ENCODE measurements around the gene CTDSPL.

Gene CTDSPL, protein sequence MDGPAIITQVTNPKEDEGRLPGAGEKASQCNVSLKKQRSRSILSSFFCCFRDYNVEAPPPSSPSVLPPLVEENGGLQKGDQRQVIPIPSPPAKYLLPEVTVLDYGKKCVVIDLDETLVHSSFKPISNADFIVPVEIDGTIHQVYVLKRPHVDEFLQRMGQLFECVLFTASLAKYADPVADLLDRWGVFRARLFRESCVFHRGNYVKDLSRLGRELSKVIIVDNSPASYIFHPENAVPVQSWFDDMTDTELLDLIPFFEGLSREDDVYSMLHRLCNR

DNA sequence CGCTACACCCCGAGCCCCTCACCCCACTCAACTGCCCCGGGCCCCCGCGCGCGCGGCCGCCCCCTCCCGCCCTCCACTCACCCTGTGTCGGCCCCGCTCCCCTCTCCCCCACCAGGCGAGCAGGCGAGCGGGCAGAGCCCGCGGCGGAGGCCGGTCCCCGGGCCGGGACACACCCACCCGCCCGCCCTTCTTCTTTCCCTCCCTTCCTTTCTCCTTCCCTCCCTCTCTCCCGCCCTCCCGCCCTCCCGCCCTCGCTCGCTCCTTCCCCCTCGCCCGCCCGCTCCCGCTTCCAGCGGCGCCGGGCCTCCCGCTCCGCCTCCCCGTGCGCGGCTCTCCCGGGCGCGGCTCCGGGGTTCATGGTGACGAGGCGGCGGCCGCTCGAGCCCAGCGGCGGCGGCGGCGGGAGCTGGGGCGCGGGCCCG lies at the start of gene CTDSPL:
CTDSPL (plus strand) TSS at position 261 of the 422 bp plus-strand sequence. CDS start 320 bp downstream, outside the sequence.
- TF ChIP-seq, protein P1, sequence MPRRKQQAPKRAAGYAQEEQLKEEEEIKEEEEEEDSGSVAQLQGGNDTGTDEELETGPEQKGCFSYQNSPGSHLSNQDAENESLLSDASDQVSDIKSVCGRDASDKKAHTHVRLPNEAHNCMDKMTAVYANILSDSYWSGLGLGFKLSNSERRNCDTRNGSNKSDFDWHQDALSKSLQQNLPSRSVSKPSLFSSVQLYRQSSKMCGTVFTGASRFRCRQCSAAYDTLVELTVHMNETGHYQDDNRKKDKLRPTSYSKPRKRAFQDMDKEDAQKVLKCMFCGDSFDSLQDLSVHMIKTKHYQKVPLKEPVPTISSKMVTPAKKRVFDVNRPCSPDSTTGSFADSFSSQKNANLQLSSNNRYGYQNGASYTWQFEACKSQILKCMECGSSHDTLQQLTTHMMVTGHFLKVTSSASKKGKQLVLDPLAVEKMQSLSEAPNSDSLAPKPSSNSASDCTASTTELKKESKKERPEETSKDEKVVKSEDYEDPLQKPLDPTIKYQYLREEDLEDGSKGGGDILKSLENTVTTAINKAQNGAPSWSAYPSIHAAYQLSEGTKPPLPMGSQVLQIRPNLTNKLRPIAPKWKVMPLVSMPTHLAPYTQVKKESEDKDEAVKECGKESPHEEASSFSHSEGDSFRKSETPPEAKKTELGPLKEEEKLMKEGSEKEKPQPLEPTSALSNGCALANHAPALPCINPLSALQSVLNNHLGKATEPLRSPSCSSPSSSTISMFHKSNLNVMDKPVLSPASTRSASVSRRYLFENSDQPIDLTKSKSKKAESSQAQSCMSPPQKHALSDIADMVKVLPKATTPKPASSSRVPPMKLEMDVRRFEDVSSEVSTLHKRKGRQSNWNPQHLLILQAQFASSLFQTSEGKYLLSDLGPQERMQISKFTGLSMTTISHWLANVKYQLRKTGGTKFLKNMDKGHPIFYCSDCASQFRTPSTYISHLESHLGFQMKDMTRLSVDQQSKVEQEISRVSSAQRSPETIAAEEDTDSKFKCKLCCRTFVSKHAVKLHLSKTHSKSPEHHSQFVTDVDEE (CRISPR knock-in tag; IDR thresholded peaks at IDR 0.05) = no peak
- TF ChIP-seq, protein P2, sequence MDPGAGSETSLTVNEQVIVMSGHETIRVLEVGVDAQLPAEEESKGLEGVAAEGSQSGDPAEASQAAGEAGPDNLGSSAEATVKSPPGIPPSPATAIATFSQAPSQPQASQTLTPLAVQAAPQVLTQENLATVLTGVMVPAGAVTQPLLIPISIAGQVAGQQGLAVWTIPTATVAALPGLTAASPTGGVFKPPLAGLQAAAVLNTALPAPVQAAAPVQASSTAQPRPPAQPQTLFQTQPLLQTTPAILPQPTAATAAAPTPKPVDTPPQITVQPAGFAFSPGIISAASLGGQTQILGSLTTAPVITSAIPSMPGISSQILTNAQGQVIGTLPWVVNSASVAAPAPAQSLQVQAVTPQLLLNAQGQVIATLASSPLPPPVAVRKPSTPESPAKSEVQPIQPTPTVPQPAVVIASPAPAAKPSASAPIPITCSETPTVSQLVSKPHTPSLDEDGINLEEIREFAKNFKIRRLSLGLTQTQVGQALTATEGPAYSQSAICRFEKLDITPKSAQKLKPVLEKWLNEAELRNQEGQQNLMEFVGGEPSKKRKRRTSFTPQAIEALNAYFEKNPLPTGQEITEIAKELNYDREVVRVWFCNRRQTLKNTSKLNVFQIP (CRISPR knock-in tag; IDR thresholded peaks at IDR 0.05; ENCODE audit: borderline replicate concordance, low read depth) = no peak
- TF ChIP-seq PATZ1 (CRISPR knock-in tag; IDR thresholded peaks at IDR 0.05; ENCODE audit: borderline replicate concordance) = no peak
- TF ChIP-seq CREB5 (CRISPR knock-in tag; IDR thresholded peaks at IDR 0.05; ENCODE audit: low read depth) = no peak
- no peak for TF ChIP-seq TCF4 (CRISPR knock-in tag; IDR thresholded peaks at IDR 0.05; ENCODE audit: borderline replicate concordance)
- no peak for TF ChIP-seq PPARA (CRISPR knock-in tag; IDR thresholded peaks at IDR 0.05; ENCODE audit: borderline replicate concordance)
- TF ChIP-seq ISL1 (CRISPR knock-in tag; IDR thresholded peaks at IDR 0.05) = no peak
- TF ChIP-seq ZFP30 (CRISPR knock-in tag; IDR thresholded peaks at IDR 0.05) = no peak
- no peak for TF ChIP-seq OSR1 (CRISPR knock-in tag; IDR thresholded peaks at IDR 0.05)
- ATAC-seq = peak; percentile 49

- TF ChIP-seq OSR1 (CRISPR knock-in tag; IDR thresholded peaks at IDR 0.05) (no peak), CSDC2 (CRISPR knock-in tag; IDR thresholded peaks at IDR 0.05) (no peak), PPARA (CRISPR knock-in tag; IDR thresholded peaks at IDR 0.05; ENCODE audit: borderline replicate concordance) (no peak), ESRRG (CRISPR knock-in tag; IDR thresholded peaks at IDR 0.05) (no peak), ARNTL (CRISPR knock-in tag; IDR thresholded peaks at IDR 0.05; ENCODE audit: borderline replicate concordance, low read depth) (no peak), BACH2 (CRISPR knock-in tag; IDR thresholded peaks at IDR 0.05; ENCODE audit: borderline replicate concordance) (no peak), PATZ1 (CRISPR knock-in tag; IDR thresholded peaks at IDR 0.05; ENCODE audit: borderline replicate concordance) (no peak), TCF4 (CRISPR knock-in tag; IDR thresholded peaks at IDR 0.05; ENCODE audit: borderline replicate concordance) (no peak), SNAI2 (CRISPR knock-in tag; IDR thresholded peaks at IDR 0.05) (no peak), ZNF70 (CRISPR knock-in tag; IDR thresholded peaks at IDR 0.05) (no peak)
- TF ChIP-seq, protein P3, sequence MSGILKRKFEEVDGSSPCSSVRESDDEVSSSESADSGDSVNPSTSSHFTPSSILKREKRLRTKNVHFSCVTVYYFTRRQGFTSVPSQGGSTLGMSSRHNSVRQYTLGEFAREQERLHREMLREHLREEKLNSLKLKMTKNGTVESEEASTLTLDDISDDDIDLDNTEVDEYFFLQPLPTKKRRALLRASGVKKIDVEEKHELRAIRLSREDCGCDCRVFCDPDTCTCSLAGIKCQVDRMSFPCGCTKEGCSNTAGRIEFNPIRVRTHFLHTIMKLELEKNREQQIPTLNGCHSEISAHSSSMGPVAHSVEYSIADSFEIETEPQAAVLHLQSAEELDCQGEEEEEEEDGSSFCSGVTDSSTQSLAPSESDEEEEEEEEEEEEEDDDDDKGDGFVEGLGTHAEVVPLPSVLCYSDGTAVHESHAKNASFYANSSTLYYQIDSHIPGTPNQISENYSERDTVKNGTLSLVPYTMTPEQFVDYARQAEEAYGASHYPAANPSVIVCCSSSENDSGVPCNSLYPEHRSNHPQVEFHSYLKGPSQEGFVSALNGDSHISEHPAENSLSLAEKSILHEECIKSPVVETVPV (CRISPR knock-in tag; IDR thresholded peaks at IDR 0.05) = no peak
- TF ChIP-seq, protein P2 (CRISPR knock-in tag; IDR thresholded peaks at IDR 0.05; ENCODE audit: borderline replicate concordance, low read depth) = no peak
- no peak for ATAC-seq
These were observed 49.2 kb upstream of the CTDSPL start for GRCh38 chr3:37812499-37812896.

All from SK-N-SH treated with all-trans-retinoic acid at 6 μM for 48 hours (cell line).